Natural killer cell treated with Interleukin-12 subunit alpha and Interleukin-12 subunit beta and Interleukin-15 and Interleukin-18, amount 100 ng/mL, for 72 hours (primary cell): ENCODE measurements around the gene OR13H1. TPM values are rescaled to one million over a fixed set of nuclear protein-coding genes. Genes with fewer than 3 reads are reported as not detected.
"Not testable (repeated sequence)": the region's sequence is repeated elsewhere in the genome, so short reads cannot be mapped to it uniquely, and the experiment has no call there.

Experiments used
- ATAC-seq, 2 donors: fragments of 150-1000 bp; cut with Tn5 transposase in 1 of 2; sonication (Bioruptor Pico), chemical (Tn5 transposase) in 1 of 2; 2 replicates each; pipeline ENCODE4 v1.10.0; 2021
- DNase-seq: peaks from one replicate; pipeline ENCODE4 v3.0.0; 2022; ENCODE audit warnings: low spot score
- H3K27ac Mint-ChIP-seq, 2 donors: 1 replicate in 1 of 2; 2 replicates in 1 of 2; pipeline ENCODE4 v1.8.0; 2022; ENCODE audit warnings: mixed read lengths in 2 of 2, mild to moderate bottlenecking in 1 of 2, moderate library complexity in 1 of 2
- H3K27me3 Mint-ChIP-seq, 2 donors: 1 replicate in 1 of 2; 2 replicates in 1 of 2; pipeline ENCODE4 v1.8.0; 2022; ENCODE audit warnings: mixed read lengths in 2 of 2
- H3K36me3 Mint-ChIP-seq: one replicate; pipeline ENCODE4 v1.8.0; 2022; ENCODE audit warnings: mixed read lengths
- H3K4me1 Mint-ChIP-seq, 2 donors: 1 replicate in 1 of 2; 2 replicates in 1 of 2; pipeline ENCODE4 v1.8.0; 2022; ENCODE audit warnings: low read depth in 2 of 2, mixed read lengths in 2 of 2, mild to moderate bottlenecking in 1 of 2
- H3K4me3 Mint-ChIP-seq: one replicate; pipeline ENCODE4 v1.8.0; 2022; ENCODE audit warnings: mixed read lengths
- H3K9me3 Mint-ChIP-seq: 2 replicates; pipeline ENCODE4 v1.8.0; 2022; ENCODE audit warnings: mixed read lengths
- total RNA-seq, 2 donors: library from RNA; stranded (reverse); gene quantifications; one replicate each; pipeline ENCODE4 v1.2.3, GENCODE V29; 2022

OR13H1 gene, protein sequence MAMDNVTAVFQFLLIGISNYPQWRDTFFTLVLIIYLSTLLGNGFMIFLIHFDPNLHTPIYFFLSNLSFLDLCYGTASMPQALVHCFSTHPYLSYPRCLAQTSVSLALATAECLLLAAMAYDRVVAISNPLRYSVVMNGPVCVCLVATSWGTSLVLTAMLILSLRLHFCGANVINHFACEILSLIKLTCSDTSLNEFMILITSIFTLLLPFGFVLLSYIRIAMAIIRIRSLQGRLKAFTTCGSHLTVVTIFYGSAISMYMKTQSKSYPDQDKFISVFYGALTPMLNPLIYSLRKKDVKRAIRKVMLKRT
- not detected for total RNA-seq

DNA sequence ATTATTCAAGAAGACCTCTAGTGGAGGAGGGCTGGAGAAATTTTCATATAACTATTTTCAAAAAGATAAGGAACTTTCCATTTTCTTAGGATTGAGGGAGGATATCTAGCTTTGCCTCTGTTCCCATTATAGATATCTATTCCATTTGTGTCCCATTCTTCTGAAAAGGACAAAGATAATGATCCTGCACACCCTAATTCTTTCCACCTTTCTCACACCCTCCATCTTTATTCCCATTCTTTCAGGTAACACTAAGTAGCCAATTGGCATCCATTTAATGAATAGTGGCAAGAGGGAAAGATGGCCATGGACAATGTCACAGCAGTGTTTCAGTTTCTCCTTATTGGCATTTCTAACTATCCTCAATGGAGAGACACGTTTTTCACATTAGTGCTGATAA is at the start of gene OR13H1:
OR13H1 (plus strand) TSS at position 301 of the 400 bp plus-strand sequence; CDS start at position 301, 0 bp downstream.
- ATAC-seq: no peak
- no peaks in the 10 kb centered on the region for H3K4me1 Mint-ChIP-seq
- no peak within 1 kb of the TSS for H3K27ac Mint-ChIP-seq
- H3K36me3 Mint-ChIP-seq: no peaks in the 10 kb centered on the region
- H3K4me3 Mint-ChIP-seq: no peak within 1 kb of the TSS
- peaks cover 7 to 14% of the 10 kb centered on the region in 2 donors for H3K27me3 Mint-ChIP-seq
- DNase-seq: no peak
- H3K9me3 Mint-ChIP-seq: no peaks in the 10 kb centered on the region

- not testable (repeated sequence) for H3K4me3 Mint-ChIP-seq, H3K4me1 Mint-ChIP-seq, H3K36me3 Mint-ChIP-seq, H3K27ac Mint-ChIP-seq, DNase-seq, H3K9me3 Mint-ChIP-seq, ATAC-seq, H3K27me3 Mint-ChIP-seq
These were observed 42.3 kb upstream of the OR13H1 start for GRCh38 chrX:131501556-131501955.

DNA sequence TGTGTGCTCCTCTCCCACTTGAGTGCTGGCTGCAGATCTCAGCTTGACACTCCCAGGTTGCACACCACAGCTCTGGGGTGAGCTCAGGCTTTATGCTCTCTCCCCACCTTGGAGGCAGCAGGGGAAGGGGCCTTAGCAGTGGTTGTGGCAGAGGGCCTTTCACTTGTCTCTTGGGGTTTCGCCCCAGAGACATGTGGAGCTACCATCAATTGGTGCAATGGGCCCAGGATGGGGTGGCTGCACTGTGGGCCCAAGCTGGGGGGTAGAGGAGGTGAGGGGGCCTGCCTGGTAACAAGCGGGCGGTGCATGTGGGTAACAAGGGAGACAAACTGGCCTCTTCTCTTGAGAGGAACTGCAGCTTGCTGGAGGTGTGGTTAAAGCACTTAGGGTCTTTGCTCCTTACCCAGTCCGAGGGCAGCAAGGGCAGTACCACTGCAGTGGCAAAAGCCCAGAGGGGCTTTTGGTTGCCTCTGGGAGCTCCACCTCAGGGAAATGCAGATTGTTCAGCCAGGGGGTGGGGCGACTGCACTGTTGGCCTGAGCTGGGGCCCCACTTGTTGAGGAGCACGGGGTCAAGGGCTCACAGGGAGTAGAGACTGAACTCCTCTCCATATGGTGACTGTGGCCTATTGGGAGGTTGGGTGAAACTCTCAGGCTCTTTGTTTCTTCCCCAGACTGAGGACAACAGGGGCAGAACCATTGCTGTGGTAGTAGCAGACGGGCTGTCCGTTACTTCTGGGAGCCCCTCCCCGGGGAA is 30.5 kb upstream of the OR13H1 start:
- H3K4me1 Mint-ChIP-seq: no peaks in the 10 kb centered on the region
- no peaks in the 10 kb centered on the region for H3K9me3 Mint-ChIP-seq
- DNase-seq: no peak
- no peak overlapping the region for H3K27ac Mint-ChIP-seq
- ATAC-seq: peak in 1 of 2 donors; percentile 43
- H3K27me3 Mint-ChIP-seq: peaks cover 0 to 7% of the 10 kb centered on the region in 2 donors
- no peak overlapping the region for H3K4me3 Mint-ChIP-seq
- no peaks in the 10 kb centered on the region for H3K36me3 Mint-ChIP-seq

- Mint-ChIP-seq H3K27ac (no peak overlapping the region), H3K4me3 (no peak overlapping the region), H3K27me3 (peaks cover 0 to 9% of the 10 kb centered on the region in 2 donors), H3K9me3 (no peaks in the 10 kb centered on the region), H3K4me1 (no peaks in the 10 kb centered on the region), H3K36me3 (no peaks in the 10 kb centered on the region)
- DNase-seq (no peak), ATAC-seq (no peak)
These were observed 22.1 kb upstream of the OR13H1 start for GRCh38 chrX:131521824-131522223.

DNA sequence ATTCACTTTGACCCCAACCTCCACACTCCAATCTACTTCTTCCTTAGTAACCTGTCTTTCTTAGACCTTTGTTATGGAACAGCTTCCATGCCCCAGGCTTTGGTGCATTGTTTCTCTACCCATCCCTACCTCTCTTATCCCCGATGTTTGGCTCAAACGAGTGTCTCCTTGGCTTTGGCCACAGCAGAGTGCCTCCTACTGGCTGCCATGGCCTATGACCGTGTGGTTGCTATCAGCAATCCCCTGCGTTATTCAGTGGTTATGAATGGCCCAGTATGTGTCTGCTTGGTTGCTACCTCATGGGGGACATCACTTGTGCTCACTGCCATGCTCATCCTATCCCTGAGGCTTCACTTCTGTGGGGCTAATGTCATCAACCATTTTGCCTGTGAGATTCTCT is 344 bp downstream of the OR13H1 start:
- H3K27ac Mint-ChIP-seq: no peak overlapping the region
- H3K27me3 Mint-ChIP-seq: peaks cover 7 to 16% of the 10 kb centered on the region in 2 donors
- no peaks in the 10 kb centered on the region for H3K9me3 Mint-ChIP-seq
- ATAC-seq (peak in 1 of 2 donors; percentile 43), DNase-seq (no peak)
- no peaks in the 10 kb centered on the region for H3K4me1 Mint-ChIP-seq
- H3K36me3 Mint-ChIP-seq: no peaks in the 10 kb centered on the region
- H3K4me3 Mint-ChIP-seq: no peak overlapping the region

GRCh38 chrX:131549011-131549410 is 5.1 kb downstream of the OR13H1 start:
- no peak for ATAC-seq
- Mint-ChIP-seq H3K27me3 (peaks cover 0 to 17% of the 10 kb centered on the region in 2 donors), H3K4me3 (no peak overlapping the region), H3K9me3 (no peaks in the 10 kb centered on the region), H3K36me3 (no peaks in the 10 kb centered on the region), H3K4me1 (no peaks in the 10 kb centered on the region), H3K27ac (no peak overlapping the region)
- DNase-seq: no peak

DNA sequence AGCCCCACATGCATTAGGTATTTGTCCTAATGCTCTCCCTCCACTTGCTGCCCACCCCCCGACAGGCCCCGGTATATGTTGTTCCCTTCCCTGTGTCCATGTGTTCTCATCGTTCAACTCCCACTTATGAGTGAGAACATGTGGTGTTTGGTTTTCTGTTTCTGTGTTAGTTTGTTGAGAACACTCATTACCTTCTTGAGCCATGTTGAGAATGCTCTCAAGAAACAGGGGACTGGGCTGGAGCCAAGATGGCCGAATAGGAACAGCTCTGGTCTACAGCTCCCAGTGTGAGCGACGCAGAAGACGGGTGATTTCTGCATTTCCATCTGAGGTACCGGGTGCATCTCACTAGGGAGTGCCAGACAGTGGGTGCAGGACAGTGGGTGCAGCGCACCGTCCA is 8.6 kb downstream of the OR13H1 start:
- not testable (repeated sequence) for H3K9me3 Mint-ChIP-seq, DNase-seq, H3K27ac Mint-ChIP-seq, H3K4me1 Mint-ChIP-seq, ATAC-seq, H3K36me3 Mint-ChIP-seq, H3K4me3 Mint-ChIP-seq
- H3K27me3 Mint-ChIP-seq: peaks cover 0 to 19% of the 10 kb centered on the region in 2 donors

DNA sequence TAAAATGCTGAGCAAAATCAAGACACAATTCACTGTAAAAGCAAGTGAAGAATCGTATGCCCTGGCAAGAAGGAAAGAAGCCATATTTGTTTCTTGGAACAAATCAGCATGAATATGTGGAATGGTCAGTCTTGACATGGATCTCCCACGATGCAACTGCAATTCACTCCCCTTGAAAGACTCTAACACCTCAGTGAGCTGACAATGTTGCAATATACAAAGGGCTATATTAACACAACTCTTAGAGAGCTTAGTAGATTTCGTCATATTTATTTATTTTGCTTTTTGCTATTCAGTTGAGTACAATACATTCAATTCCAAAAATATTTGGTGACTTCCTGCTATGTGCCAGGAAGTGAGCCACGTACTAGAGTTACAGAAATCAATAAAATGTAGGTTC is 14.7 kb downstream of the OR13H1 start:
- no peaks in the 10 kb centered on the region for H3K4me1 Mint-ChIP-seq
- peaks cover 8 to 14% of the 10 kb centered on the region in 2 donors for H3K27me3 Mint-ChIP-seq
- H3K4me3 Mint-ChIP-seq: no peak overlapping the region
- ATAC-seq: no peak
- DNase-seq: no peak
- no peaks in the 10 kb centered on the region for H3K9me3 Mint-ChIP-seq
- no peak overlapping the region for H3K27ac Mint-ChIP-seq
- H3K36me3 Mint-ChIP-seq: no peaks in the 10 kb centered on the region

GRCh38 chrX:131564553-131565229 is 20.8 kb downstream of the OR13H1 start:
- H3K27me3 Mint-ChIP-seq: peaks cover 15 to 21% of the 10 kb centered on the region in 2 donors
- no peak for DNase-seq
- no peaks in the 10 kb centered on the region for H3K4me1 Mint-ChIP-seq
- H3K36me3 Mint-ChIP-seq: no peaks in the 10 kb centered on the region
- no peak overlapping the region for H3K4me3 Mint-ChIP-seq
- no peak for ATAC-seq
- H3K9me3 Mint-ChIP-seq: no peaks in the 10 kb centered on the region
- no peak overlapping the region for H3K27ac Mint-ChIP-seq

GRCh38 chrX:131565909-131566308 is 22.0 kb downstream of the OR13H1 start:
- no peak for DNase-seq
- H3K4me3 Mint-ChIP-seq: no peak overlapping the region
- no peaks in the 10 kb centered on the region for H3K4me1 Mint-ChIP-seq
- H3K27me3 Mint-ChIP-seq: peaks cover 15 to 17% of the 10 kb centered on the region in 2 donors
- H3K36me3 Mint-ChIP-seq: no peaks in the 10 kb centered on the region
- no peak overlapping the region for H3K27ac Mint-ChIP-seq
- no peaks in the 10 kb centered on the region for H3K9me3 Mint-ChIP-seq
- no peak for ATAC-seq

GRCh38 chrX:131571348-131571747 is 27.5 kb downstream of the OR13H1 start:
- no peaks in the 10 kb centered on the region for H3K36me3 Mint-ChIP-seq
- H3K4me1 Mint-ChIP-seq: no peaks in the 10 kb centered on the region
- no peak for DNase-seq
- H3K27me3 Mint-ChIP-seq: peaks cover 16 to 29% of the 10 kb centered on the region in 2 donors
- no peaks in the 10 kb centered on the region for H3K9me3 Mint-ChIP-seq
- no peak overlapping the region for H3K27ac Mint-ChIP-seq
- no peak overlapping the region for H3K4me3 Mint-ChIP-seq
- no peak for ATAC-seq

GRCh38 chrX:131572372-131573014 is 28.6 kb downstream of the OR13H1 start:
- Mint-ChIP-seq H3K36me3 (no peaks in the 10 kb centered on the region), H3K4me1 (no peaks in the 10 kb centered on the region), H3K9me3 (no peaks in the 10 kb centered on the region), H3K27me3 (peaks cover 16 to 30% of the 10 kb centered on the region in 2 donors), H3K27ac (no peak overlapping the region), H3K4me3 (no peak overlapping the region)
- DNase-seq (no peak), ATAC-seq (no peak)

- Mint-ChIP-seq H3K9me3 (no peaks in the 10 kb centered on the region), H3K36me3 (no peaks in the 10 kb centered on the region), H3K27me3 (peaks cover 16 to 30% of the 10 kb centered on the region in 2 donors)
These were observed 33.5 kb downstream of the OR13H1 start for GRCh38 chrX:131577413-131577812.

More at GRCh38 chrX:131577413-131577812, 33.5 kb downstream of the OR13H1 start:
- DNase-seq: no peak
- no peaks in the 10 kb centered on the region for H3K4me1 Mint-ChIP-seq
- no peak overlapping the region for H3K4me3 Mint-ChIP-seq
- H3K27ac Mint-ChIP-seq: no peak overlapping the region
- no peak for ATAC-seq
